Measurements from ENCODE around the gene CLPTM1L.
"Not testable (repeated sequence)": the region's sequence is repeated elsewhere in the genome, so short reads cannot be mapped to it uniquely, and the experiment has no call there.

Gene CLPTM1L

GRCh38 chr5:1292846-1293415 is 52.0 kb downstream of the CLPTM1L start:
- H3K4me3 ChIP-seq (ENCODE audit: low read depth, low read length), result no peak overlapping the region
- TF ChIP-seq, protein P1, sequence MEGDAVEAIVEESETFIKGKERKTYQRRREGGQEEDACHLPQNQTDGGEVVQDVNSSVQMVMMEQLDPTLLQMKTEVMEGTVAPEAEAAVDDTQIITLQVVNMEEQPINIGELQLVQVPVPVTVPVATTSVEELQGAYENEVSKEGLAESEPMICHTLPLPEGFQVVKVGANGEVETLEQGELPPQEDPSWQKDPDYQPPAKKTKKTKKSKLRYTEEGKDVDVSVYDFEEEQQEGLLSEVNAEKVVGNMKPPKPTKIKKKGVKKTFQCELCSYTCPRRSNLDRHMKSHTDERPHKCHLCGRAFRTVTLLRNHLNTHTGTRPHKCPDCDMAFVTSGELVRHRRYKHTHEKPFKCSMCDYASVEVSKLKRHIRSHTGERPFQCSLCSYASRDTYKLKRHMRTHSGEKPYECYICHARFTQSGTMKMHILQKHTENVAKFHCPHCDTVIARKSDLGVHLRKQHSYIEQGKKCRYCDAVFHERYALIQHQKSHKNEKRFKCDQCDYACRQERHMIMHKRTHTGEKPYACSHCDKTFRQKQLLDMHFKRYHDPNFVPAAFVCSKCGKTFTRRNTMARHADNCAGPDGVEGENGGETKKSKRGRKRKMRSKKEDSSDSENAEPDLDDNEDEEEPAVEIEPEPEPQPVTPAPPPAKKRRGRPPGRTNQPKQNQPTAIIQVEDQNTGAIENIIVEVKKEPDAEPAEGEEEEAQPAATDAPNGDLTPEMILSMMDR (IDR thresholded peaks at IDR 0.05; ENCODE audit: low read depth, low read length, missing control alignments), result no peak
- no peak for DNase-seq (ENCODE audit: low read depth)

DNA sequence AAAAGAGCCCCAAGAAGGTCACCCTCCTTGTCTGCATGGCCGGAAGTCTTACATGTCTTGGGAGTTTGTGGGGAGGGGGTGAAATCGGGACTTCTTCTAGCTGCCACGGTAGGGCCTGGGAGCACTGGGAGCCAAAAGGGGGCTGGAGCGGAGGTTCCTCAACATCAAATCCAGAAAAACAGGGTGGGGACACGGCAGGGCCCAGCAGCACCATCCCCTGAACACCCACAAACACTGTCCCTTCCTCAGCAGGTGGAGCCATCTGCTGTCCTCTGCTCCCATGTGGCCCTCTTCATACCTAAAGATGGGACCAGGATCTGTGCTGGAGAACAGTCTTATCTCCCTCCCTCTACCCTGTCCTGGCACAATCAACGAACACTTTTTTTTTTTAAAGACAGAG is 52.8 kb downstream of the CLPTM1L start:
- no peak overlapping the region for H3K4me3 ChIP-seq (ENCODE audit: low read depth, low read length)
- DNase-seq (ENCODE audit: low read depth), result no peak

DNA sequence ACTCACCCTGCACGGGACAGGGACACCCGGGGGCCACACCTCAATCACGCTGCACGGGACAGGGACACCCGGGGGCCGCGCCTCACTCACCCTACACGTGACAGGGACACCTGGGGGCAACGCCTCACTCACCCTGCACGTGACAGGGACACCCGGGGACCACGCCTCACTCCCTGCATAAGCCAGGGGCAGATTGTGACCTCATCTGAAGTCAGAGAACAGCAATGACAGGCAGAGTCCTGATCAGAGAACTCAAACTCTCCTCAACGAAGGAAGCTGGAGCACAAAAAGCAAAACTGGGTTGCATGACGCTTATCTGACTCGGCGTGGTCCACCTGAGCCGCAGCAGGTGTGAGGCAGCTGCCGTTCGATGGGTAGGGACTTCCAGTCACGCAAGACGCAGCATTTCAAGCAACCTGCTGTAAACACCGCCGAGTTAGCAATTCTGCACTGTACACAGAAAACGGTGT is 53.3 kb downstream of the CLPTM1L start:
- TF ChIP-seq, protein P1 (IDR thresholded peaks at IDR 0.05; ENCODE audit: low read depth, low read length, missing control alignments), result no peak

More for the DNA sequence above, 52.8 kb downstream of the CLPTM1L start:
- TF ChIP-seq, protein P1 (IDR thresholded peaks at IDR 0.05; ENCODE audit: low read depth, low read length, missing control alignments), result no peak

DNA sequence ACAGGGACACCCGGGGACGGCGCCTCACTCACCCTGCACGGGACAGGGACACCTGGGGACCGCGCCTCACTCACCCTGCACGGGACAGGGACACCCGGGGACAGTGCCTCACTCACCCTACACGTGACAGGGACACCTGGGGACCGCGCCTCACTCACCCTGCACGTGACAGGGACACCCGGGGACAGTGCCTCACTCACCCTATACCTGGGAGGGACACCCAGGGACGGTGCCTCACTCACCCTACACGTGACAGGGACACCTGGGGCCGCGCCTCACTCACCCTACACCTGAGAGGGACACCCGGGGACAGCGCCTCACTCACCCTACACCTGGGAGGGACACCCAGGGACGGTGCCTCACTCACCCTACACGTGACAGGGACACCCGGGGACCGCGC is 53.9 kb downstream of the CLPTM1L start:
- H3K4me3 ChIP-seq (ENCODE audit: low read depth, low read length); DNase-seq (ENCODE audit: low read depth): not testable (repeated sequence)

More for the DNA sequence above, 53.3 kb downstream of the CLPTM1L start:
- H3K4me3 ChIP-seq (ENCODE audit: low read depth, low read length), result no peak overlapping the region
- DNase-seq (ENCODE audit: low read depth), result no peak

GRCh38 chr5:1289559-1289958 is 55.3 kb downstream of the CLPTM1L start:
- not testable (repeated sequence) for DNase-seq (ENCODE audit: low read depth); H3K4me3 ChIP-seq (ENCODE audit: low read depth, low read length)

DNA sequence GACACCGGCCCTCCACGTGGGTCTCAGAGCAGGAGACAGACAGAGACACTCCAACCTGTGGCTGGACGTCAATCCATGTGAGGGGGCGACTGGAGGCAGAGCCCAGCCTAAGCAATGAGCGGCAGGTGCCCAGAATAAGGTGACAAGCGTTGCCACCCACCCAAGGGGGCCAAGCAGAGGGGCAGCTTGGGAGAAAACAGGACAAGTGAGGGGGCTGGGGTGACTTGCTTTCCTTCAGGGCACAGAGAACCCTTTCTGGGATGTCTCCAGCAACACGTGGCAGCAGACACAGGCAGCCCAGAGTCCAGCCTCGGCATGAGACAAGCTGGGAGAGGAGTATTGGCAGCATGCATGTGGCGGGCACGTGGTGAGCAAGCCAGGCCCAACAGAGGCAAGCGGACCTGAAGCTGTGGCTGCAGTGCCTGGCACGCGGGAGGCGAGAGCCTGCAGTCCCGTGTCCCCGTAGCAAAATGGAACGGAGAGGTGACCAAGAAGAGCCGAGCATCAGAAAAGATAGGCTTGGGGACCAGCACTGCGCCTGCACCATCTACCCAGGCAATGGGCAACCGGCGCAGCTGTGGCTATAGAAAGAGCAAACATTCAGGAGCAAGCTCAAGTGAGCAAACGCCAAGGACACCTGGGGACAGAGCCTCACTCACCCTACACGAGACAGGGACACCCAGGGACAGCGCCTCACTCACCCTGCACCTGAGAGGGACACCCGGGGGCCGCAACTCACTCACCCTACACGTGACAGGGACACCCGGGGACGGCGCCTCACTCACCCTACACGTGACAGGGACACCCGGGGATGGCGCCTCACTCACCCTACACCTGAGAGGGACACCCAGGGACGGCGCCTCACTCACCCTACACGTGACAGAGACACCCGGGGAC is 56.2 kb downstream of the CLPTM1L start:
- no peak overlapping the region for H3K4me3 ChIP-seq (ENCODE audit: low read depth, low read length)

DNA sequence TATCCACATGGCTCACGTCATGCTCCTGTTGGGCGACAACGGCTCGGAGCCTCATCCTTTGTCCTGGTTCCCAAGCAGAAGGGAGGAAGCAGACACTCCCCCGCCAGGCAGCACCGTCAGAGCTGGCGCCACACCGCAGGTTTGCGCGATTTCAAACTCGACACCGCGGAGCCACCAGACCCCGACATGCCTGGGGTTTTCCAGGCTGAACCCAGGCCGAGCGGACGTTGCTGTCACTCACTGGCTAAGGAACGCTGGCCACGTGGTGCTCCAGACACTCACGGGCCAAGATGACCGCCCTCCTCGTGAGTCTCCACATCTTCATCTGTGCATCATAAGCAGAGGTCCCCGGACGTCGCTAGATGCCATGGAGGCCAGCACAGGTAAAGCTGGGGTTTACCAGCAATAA is 59.0 kb downstream of the CLPTM1L start:
- H3K4me3 ChIP-seq (ENCODE audit: low read depth, low read length), result no peak overlapping the region
- TF ChIP-seq, protein P1 (IDR thresholded peaks at IDR 0.05; ENCODE audit: low read depth, low read length, missing control alignments), result no peak
- no peak for DNase-seq (ENCODE audit: low read depth)

More for the DNA sequence above, 56.2 kb downstream of the CLPTM1L start:
- DNase-seq (ENCODE audit: low read depth), result no peak
- TF ChIP-seq, protein P1 (IDR thresholded peaks at IDR 0.05; ENCODE audit: low read depth, low read length, missing control alignments), result no peak

- TF ChIP-seq, protein P1 (IDR thresholded peaks at IDR 0.05; ENCODE audit: low read depth, low read length, missing control alignments), result no peak
- no peak overlapping the region for H3K4me3 ChIP-seq (ENCODE audit: low read depth, low read length)
- DNase-seq (ENCODE audit: low read depth), result no peak
Observed at GRCh38 chr5:1285141-1285540, 59.8 kb downstream of the CLPTM1L start.

GRCh38 chr5:1284336-1284970 is 60.4 kb downstream of the CLPTM1L start:
- DNase-seq (ENCODE audit: low read depth); H3K4me3 ChIP-seq (ENCODE audit: low read depth, low read length): not testable (repeated sequence)

DNA sequence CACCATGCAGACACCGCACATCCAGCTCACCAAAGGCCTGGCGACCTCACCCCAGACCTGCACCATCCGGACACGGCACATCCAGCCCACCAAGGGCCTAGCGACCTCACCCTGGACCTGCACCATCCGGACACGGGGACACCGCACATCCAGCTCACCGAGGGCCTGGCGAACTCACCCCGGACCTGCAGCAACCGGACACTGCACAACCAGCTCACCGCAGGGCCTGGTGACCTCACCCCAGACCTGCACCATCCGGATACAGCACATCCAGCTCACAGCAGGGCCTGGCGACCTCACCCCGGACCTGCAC is 61.2 kb downstream of the CLPTM1L start:
- not testable (repeated sequence) for DNase-seq (ENCODE audit: low read depth); H3K4me3 ChIP-seq (ENCODE audit: low read depth, low read length)

Data from GM12864 (cell line).